H1 (cell line): ENCODE measurements around the gene FAM209A. TPM values are rescaled to one million over a fixed set of nuclear protein-coding genes. Genes with fewer than 3 reads are reported as not detected.

Source experiments
- CTCF ChIA-PET: fragments of 300-600 bp; sonication (Branson Sonifier 250); formaldehyde crosslinking; loops from one replicate; lab custom pipeline; 2021; ENCODE audit not compliant: partially characterized antibody; lab: Charles Lee
- POLR2A ChIA-PET: fragments of 300-600 bp; sonication (Branson Sonifier 250); formaldehyde crosslinking; loops from one replicate; lab custom pipeline; 2021; ENCODE audit warnings: inconsistent platforms; ENCODE audit not compliant: partially characterized antibody; lab: Charles Lee
- DNase-seq, 2 experiments: peaks; one replicate each; pipeline versions ENCODE4 v3.0.0 to v3.0.0-alpha.2; 2010 to 2022; ENCODE audit warnings: low spot score in 2 of 2, low read depth in 1 of 2, mixed read lengths in 1 of 2
- FAIRE-seq: peaks from 2 replicates; lab custom pipeline; 2011; peaks lifted over from hg19 to GRCh38; lab: Jason Lieb, UNC
- H2AFZ ChIP-seq: 2 replicates; pipeline ENCODE4 v1.8.1; 2012; ENCODE audit warnings: low read length, inconsistent platforms
- H2AK5ac ChIP-seq: 2 replicates; pipeline ENCODE4 v1.6.1; 2013; ENCODE audit warnings: low read depth, low read length
- H2BK120ac ChIP-seq: replicated peaks from 2 replicates; pipeline ENCODE3; 2013; ENCODE audit warnings: low read depth, low read length, inconsistent platforms
- H2BK12ac ChIP-seq: 2 replicates; pipeline ENCODE4 v1.6.1; 2013; ENCODE audit warnings: low read depth, low read length
- H2BK15ac ChIP-seq: 2 replicates; pipeline ENCODE4 v1.6.1; 2013; ENCODE audit warnings: low read length
- H2BK20ac ChIP-seq: 2 replicates; pipeline ENCODE4 v1.6.1; 2013; ENCODE audit warnings: low read length
- H2BK5ac ChIP-seq: 2 replicates; pipeline ENCODE4 v1.6.1; 2013; ENCODE audit warnings: low read depth, low read length
- H3K14ac ChIP-seq: 2 replicates; pipeline ENCODE4 v1.6.1; 2013; ENCODE audit warnings: inconsistent platforms; ENCODE audit not compliant: insufficient read length
- H3K18ac ChIP-seq: 2 replicates; pipeline ENCODE4 v1.6.1; 2013; ENCODE audit warnings: low read length; ENCODE audit errors: extremely low read depth
- H3K23ac ChIP-seq: 2 replicates; pipeline ENCODE4 v1.6.1; 2013; ENCODE audit warnings: inconsistent platforms; ENCODE audit not compliant: insufficient read length
- H3K23me2 ChIP-seq: 2 replicates; pipeline ENCODE4 v1.6.1; 2013; ENCODE audit warnings: low read depth, low read length
- H3K27ac ChIP-seq: 2 replicates; pipeline ENCODE4 v1.6.1; 2011; ENCODE audit warnings: low read depth, low read length, inconsistent platforms
- H3K27me3 ChIP-seq, 4 experiments: replicated peaks in 1 of 4; 1 replicate in 1 of 4; 2 replicates in 3 of 4; pipeline versions ENCODE4 v1.6.1 to v1.8.1; 2011 to 2013; ENCODE audit warnings: low read length in 3 of 4, mild to moderate bottlenecking in 3 of 4, inconsistent platforms in 2 of 4, mixed read lengths in 2 of 4, moderate library complexity in 1 of 4; ENCODE audit not compliant: control insufficient read depth in 3 of 4, insufficient read depth in 3 of 4; ENCODE audit errors: extremely low read depth in 1 of 4
- H3K36me3 ChIP-seq, 4 experiments: 2 replicates each; pipeline versions ENCODE4 v1.6.1 to v1.8.1; 2011 to 2013; ENCODE audit warnings: mild to moderate bottlenecking in 4 of 4, low read length in 3 of 4, moderate library complexity in 2 of 4, control low read depth in 1 of 4, inconsistent platforms in 1 of 4; ENCODE audit not compliant: insufficient read depth in 4 of 4, control insufficient read depth in 2 of 4
- H3K4ac ChIP-seq: replicated peaks from 2 replicates; pipeline ENCODE3; 2013; ENCODE audit warnings: low read length, low read depth, mixed read lengths, inconsistent platforms; ENCODE audit not compliant: insufficient read length
- H3K4me1 ChIP-seq, 4 experiments: replicated peaks in 1 of 4; 1 replicate in 1 of 4; 2 replicates in 3 of 4; pipeline versions ENCODE4 v1.6.1 to v1.8.1; 2011 to 2013; ENCODE audit warnings: low read length in 3 of 4, inconsistent platforms in 2 of 4, mixed read lengths in 1 of 4; ENCODE audit not compliant: insufficient read depth in 4 of 4, control insufficient read depth in 3 of 4
- H3K4me2 ChIP-seq, 2 experiments: 2 replicates each; pipeline versions ENCODE4 v1.6.1 to v1.8.1; 2011 to 2013; ENCODE audit warnings: low read depth in 2 of 2, low read length in 2 of 2, control low read depth in 1 of 2, inconsistent platforms in 1 of 2, mild to moderate bottlenecking in 1 of 2; ENCODE audit not compliant: insufficient read depth in 1 of 2
- H3K4me3 ChIP-seq, 4 experiments: fragments of 200-600, 300-600 bp in 1 of 4; sonication (generic), shearing (Covaris generic), sonication (Bioruptor Twin) in 1 of 4; 2 replicates each; pipeline versions ENCODE4 v1.5.1 to v1.8.1; 2011 to 2016; ENCODE audit warnings: low read length in 4 of 4, low read depth in 3 of 4, control low read depth in 2 of 4, inconsistent platforms in 2 of 4, mild to moderate bottlenecking in 2 of 4, mixed read lengths in 1 of 4, moderate library complexity in 1 of 4; ENCODE audit not compliant: insufficient read depth in 2 of 4; ENCODE audit errors: extremely low read depth in 1 of 4
- H3K56ac ChIP-seq: replicated peaks from 2 replicates; pipeline ENCODE3; 2013; ENCODE audit warnings: low read depth, mild to moderate bottlenecking, mixed read lengths, low read length, inconsistent platforms; ENCODE audit not compliant: insufficient read length
- H3K79me1 ChIP-seq: 2 replicates; pipeline ENCODE4 v1.6.1; 2013; ENCODE audit warnings: low read depth, low read length, control low read depth
- H3K79me2 ChIP-seq, 2 experiments: 2 replicates each; pipeline versions ENCODE4 v1.6.1 to v1.8.1; 2012 to 2013; ENCODE audit warnings: low read length in 2 of 2, mild to moderate bottlenecking in 2 of 2, inconsistent platforms in 1 of 2; ENCODE audit not compliant: insufficient read depth in 2 of 2, control insufficient read depth in 1 of 2
- H3K9ac ChIP-seq, 4 experiments: replicated peaks in 1 of 4; 1 replicate in 1 of 4; 2 replicates in 3 of 4; pipeline versions ENCODE4 v1.6.1 to v1.8.1; 2011 to 2013; ENCODE audit warnings: low read depth in 3 of 4, low read length in 3 of 4, control low read depth in 2 of 4, mild to moderate bottlenecking in 2 of 4, moderate library complexity in 2 of 4, inconsistent platforms in 1 of 4; ENCODE audit errors: extremely low read depth in 1 of 4
- H3K9me3 ChIP-seq, 2 experiments: 2 replicates each; pipeline versions ENCODE4 v1.6.1 to v1.8.1; 2012 to 2013; ENCODE audit warnings: mild to moderate bottlenecking in 2 of 2, moderate library complexity in 2 of 2, control low read depth in 1 of 2, inconsistent platforms in 1 of 2, low read depth in 1 of 2, low read length in 1 of 2, mixed read lengths in 1 of 2; ENCODE audit not compliant: insufficient read depth in 2 of 2
- H4K20me1 ChIP-seq, 2 experiments: replicated peaks in 1 of 2; 2 replicates each; pipeline versions ENCODE3 to v1.8.1; 2011 to 2013; ENCODE audit warnings: inconsistent platforms in 2 of 2, low read length in 2 of 2, mild to moderate bottlenecking in 1 of 2; ENCODE audit not compliant: insufficient read depth in 2 of 2, control insufficient read depth in 1 of 2
- H4K5ac ChIP-seq: 2 replicates; pipeline ENCODE4 v1.6.1; 2013; ENCODE audit warnings: low read length, low read depth, mixed read lengths, inconsistent platforms; ENCODE audit not compliant: insufficient read length
- H4K8ac ChIP-seq: 2 replicates; pipeline ENCODE4 v1.8.0; 2013; ENCODE audit warnings: mild to moderate bottlenecking, moderate library complexity, low read length, inconsistent platforms; ENCODE audit not compliant: insufficient read depth; ENCODE audit errors: extremely low read depth
- H4K91ac ChIP-seq: replicated peaks from 2 replicates; pipeline ENCODE3; 2013; ENCODE audit warnings: low read length, mixed read lengths, inconsistent platforms; ENCODE audit not compliant: insufficient read length
- CHD2 ChIP-seq: IDR thresholded peaks from 2 replicates; pipeline ENCODE4 v1.6.1; 2012; ENCODE audit warnings: low read length, improper control_type of control experiment
- CREB1 ChIP-seq: IDR thresholded peaks from 2 replicates; pipeline ENCODE4 v1.6.1; 2012; ENCODE audit warnings: inconsistent platforms
- EZH2 ChIP-seq: fragments of 200-600 bp; sonication (generic); IDR thresholded peaks from 2 replicates; pipeline ENCODE4 v1.7.1; 2012; ENCODE audit warnings: low read depth, mild to moderate bottlenecking, moderate library complexity, low read length, inconsistent platforms; ENCODE audit not compliant: severe bottlenecking
- HDAC2 ChIP-seq, 2 experiments: fragments of 300-600 bp in 1 of 2; sonication (generic) in 1 of 2; IDR thresholded peaks; 2 replicates each; pipeline ENCODE4 v1.6.1; 2011 to 2012; ENCODE audit warnings: low read depth in 2 of 2, low read length in 2 of 2, mild to moderate bottlenecking in 2 of 2, moderate library complexity in 2 of 2, borderline replicate concordance in 1 of 2, inconsistent platforms in 1 of 2
- HDAC6 ChIP-seq: IDR thresholded peaks from one replicate; pipeline ENCODE4 v1.7.1; 2012; ENCODE audit warnings: low read depth, mild to moderate bottlenecking, inconsistent platforms, low read length, moderate library complexity
- MAFK ChIP-seq: IDR thresholded peaks from 2 replicates; pipeline ENCODE4 v1.6.1; 2012; ENCODE audit warnings: low read depth, mild to moderate bottlenecking, improper control_type of control experiment, low read length
- POLR2AphosphoS5 ChIP-seq: IDR thresholded peaks from 2 replicates; pipeline ENCODE4 v1.6.1; 2011; ENCODE audit warnings: low read depth, low read length
- RNF2 ChIP-seq: fragments of 200-900, 300-1000 bp; sonication (generic); IDR thresholded peaks from 2 replicates; pipeline ENCODE4 v1.7.1; 2016; ENCODE audit warnings: borderline replicate concordance, low read depth, mild to moderate bottlenecking, antibody characterized with exemption, low read length; ENCODE audit not compliant: poor library complexity, severe bottlenecking; ENCODE audit errors: missing control alignments
- SIRT6 ChIP-seq: IDR thresholded peaks from one replicate; pipeline ENCODE4 v1.7.1; 2012; ENCODE audit warnings: low read length, inconsistent platforms
- SIX5 ChIP-seq: IDR thresholded peaks from 2 replicates; pipeline ENCODE4 v1.6.1; 2011; ENCODE audit warnings: mild to moderate bottlenecking, low read depth, low read length
- WGBS, 2 experiments: shearing (Covaris generic) in 1 of 2; methylation state at CpG; one replicate each; pipeline versions ENCODE4 v1.1.6 to v1.1.7; 2013 to 2015; ENCODE audit warnings: low lambda C conversion rate in 2 of 2, mixed read lengths in 2 of 2, inconsistent platforms in 1 of 2, low coverage in 1 of 2, missing lambda C conversion rate in 1 of 2; ENCODE audit not compliant: insufficient replicate concordance in 2 of 2, insufficient coverage in 1 of 2, insufficient read length in 1 of 2; ENCODE audit errors: extremely low coverage in 1 of 2, missing lambda C conversion rate in 1 of 2; 5-methylcytosine and 5-hydroxymethylcytosine counted together
- polyA plus RNA-seq, 7 experiments: library from polyadenylated mRNA; depleted of rRNA in 3 of 7; stranded (reverse) in 5 of 7; unstranded in 2 of 7; fragments of >200 nt in 5 of 7; fragments of 200-250 nt in 2 of 7; gene quantifications; 1 replicate in 5 of 7; 2 replicates in 1 of 7; 4 replicates in 1 of 7; pipeline versions ENCODE4 v1.2.1 to v1.2.3, GENCODE V29; 2011 to 2013; ENCODE audit warnings: missing spikeins in 2 of 7, mixed read lengths in 2 of 7
- total RNA-seq: library from RNA; stranded (reverse); fragmentation: NEBNext Ultra II Directional; extraction: Animal tissue kit (Norgen Biotek cat#: 25700); gene quantifications from 2 replicates; pipeline ENCODE4 v1.2.1, GENCODE V29; 2021

The FAM209A gene
- total and polyA plus RNA-seq, 2 of the 8 experiments (the other 6 are each of a cell fraction or from before 2014, with no cell fraction given): 0.15 TPM; not detected in 1

DNA sequence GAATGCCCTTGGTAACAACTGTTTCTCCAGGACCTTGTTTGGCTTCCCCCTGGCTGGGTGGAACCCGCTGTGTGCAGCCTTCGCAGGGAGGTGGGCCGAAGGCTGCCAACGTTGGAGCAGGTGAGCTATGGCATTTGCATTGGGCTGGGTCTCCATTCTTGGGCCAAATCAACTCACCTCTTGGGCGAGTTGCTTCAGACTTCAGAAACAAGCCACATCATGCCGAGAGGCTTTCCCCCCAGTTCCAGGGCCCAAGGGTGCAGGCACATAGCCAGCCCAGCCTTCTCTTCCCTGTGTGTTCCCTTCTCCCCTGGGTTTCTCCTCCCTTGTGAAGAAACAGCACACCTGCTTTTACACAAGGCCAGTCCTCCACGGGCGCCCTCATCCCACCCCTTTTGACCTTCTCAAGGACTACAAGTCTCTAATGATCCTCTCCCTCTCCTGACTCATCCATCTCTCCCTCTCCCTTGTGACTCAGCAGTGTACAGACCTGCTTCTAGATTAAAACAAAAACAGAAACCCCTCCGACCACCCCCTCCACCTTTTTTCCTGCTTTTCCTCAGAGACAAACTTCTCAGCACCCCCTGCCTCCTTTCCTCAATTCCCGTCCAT, 50.1 kb downstream of the FAM209A start:
- no peak overlapping the region for H2BK20ac ChIP-seq
- no peak overlapping the region for H2BK15ac ChIP-seq
- H3K23ac ChIP-seq: no peak overlapping the region
- WGBS, 2 experiments: 84% methylated on average over 8 of the region's 10 CpGs; no CpG with 5 or more reads in 1 of the 2 experiments
- H4K91ac ChIP-seq: no peak overlapping the region
- H3K4me1 ChIP-seq: no peaks in the 10 kb centered on the region; a peak in 1 of 7 replicates
- no peak overlapping the region for H3K4ac ChIP-seq
- no peaks in the 10 kb centered on the region; the same call in 1 of the 2 replicates for H3K79me1 ChIP-seq
- no peak overlapping the region for H4K5ac ChIP-seq
- no peak overlapping the region for H2BK12ac ChIP-seq
- H4K20me1 ChIP-seq: no peaks in the 10 kb centered on the region
- no peak overlapping the region for H3K4me3 ChIP-seq
- H3K56ac ChIP-seq: no peak overlapping the region
- no peak overlapping the region for H2AFZ ChIP-seq
- no peaks in the 10 kb centered on the region for H3K23me2 ChIP-seq
- POLR2A ChIA-PET: interaction anchor here (0.5 kb wide), 1 partner anchor 137 kb away, joined by 3 read pairs; no protein-coding TSS in a partner anchor
- CTCF ChIA-PET: interaction anchor here (0.7 to 7.8 kb wide), 7 partner anchors 17 to 487 kb away, joined by 3 to 95 read pairs (median 4); no protein-coding TSS in a partner anchor
- H2AK5ac ChIP-seq: no peak overlapping the region
- H3K27ac ChIP-seq: no peak overlapping the region
- no peak overlapping the region for H3K14ac ChIP-seq
- 0 out of 2 replicates have a peak overlapping the region, but pooled peaks have one; percentile 31 for H4K8ac ChIP-seq
- H2BK120ac ChIP-seq: no peak overlapping the region
- no peak overlapping the region for H3K18ac ChIP-seq
- FAIRE-seq (no peak), DNase-seq (no peak)
- no peaks in the 10 kb centered on the region for H3K36me3 ChIP-seq
- no peaks in the 10 kb centered on the region for H3K9me3 ChIP-seq
- no peak overlapping the region for H3K4me2 ChIP-seq
- H3K9ac ChIP-seq: no peak overlapping the region
- H2BK5ac ChIP-seq: no peak overlapping the region
- H3K27me3 ChIP-seq: no peaks in the 10 kb centered on the region; a peak in 1 of 7 replicates
- no peaks in the 10 kb centered on the region for H3K79me2 ChIP-seq
- TF ChIP-seq HDAC6 (no peak), CHD2 (no peak), MAFK (no peak), SIX5 (no peak), POLR2AphosphoS5 (no peak), RNF2 (no peak), CREB1 (no peak), SIRT6 (no peak), HDAC2 (IDR thresholded peaks at IDR 0.05; ENCODE audit: borderline replicate concordance in 1 of 2, low read depth in 2 of 2, low read length in 2 of 2) (no peak), EZH2 (no peak)
